Endothelial cell of umbilical vein (primary cell): ENCODE data around the gene ZNF385D.

Source experiments
- EZH2 ChIP-seq: IDR thresholded peaks from 2 replicates; pipeline ENCODE4 v1.6.1; 2012; ENCODE audit warnings: borderline replicate concordance, low read depth, mild to moderate bottlenecking, moderate library complexity, low read length, inconsistent platforms; ENCODE audit not compliant: severe bottlenecking
- FOS ChIP-seq: IDR thresholded peaks from 2 replicates; pipeline ENCODE4 v1.6.1; 2011; ENCODE audit warnings: mild to moderate bottlenecking, low read length, moderate library complexity, borderline replicate concordance; ENCODE audit not compliant: insufficient read depth
- GATA2 ChIP-seq: IDR thresholded peaks from 2 replicates; pipeline ENCODE4 v1.7.0; 2011; ENCODE audit warnings: low read depth, mild to moderate bottlenecking, moderate library complexity, mixed read lengths, low read length; ENCODE audit not compliant: insufficient read length, insufficient read depth
- JUN ChIP-seq: IDR thresholded peaks from 2 replicates; pipeline ENCODE4 v1.6.1; 2011; ENCODE audit warnings: borderline replicate concordance, low read depth; ENCODE audit not compliant: insufficient read length, insufficient read depth
- MYC ChIP-seq: IDR thresholded peaks from one replicate; pipeline ENCODE4 v1.6.1; 2011; ENCODE audit warnings: mild to moderate bottlenecking, low read depth, low read length
- POLR2A ChIP-seq: IDR thresholded peaks from 2 replicates; pipeline ENCODE4 v1.6.1; 2012; ENCODE audit warnings: low read depth, mild to moderate bottlenecking, control low read depth, low read length
- POLR2AphosphoS5 ChIP-seq: IDR thresholded peaks from 2 replicates; pipeline ENCODE4 v1.6.1; 2012; ENCODE audit warnings: low read depth, mild to moderate bottlenecking, control low read depth, low read length, moderate library complexity; ENCODE audit not compliant: insufficient read depth
- TF ChIP-seq, protein P1 (sequence below), 2 donors: IDR thresholded peaks; 1 replicate in 1 of 2; 2 replicates in 1 of 2; pipeline ENCODE4 v1.5.1; 2011; ENCODE audit warnings: low read length in 2 of 2, mild to moderate bottlenecking in 2 of 2, moderate library complexity in 2 of 2, control low read depth in 1 of 2, inconsistent platforms in 1 of 2, low read depth in 1 of 2; ENCODE audit not compliant: insufficient read depth in 1 of 2; ENCODE audit errors: extremely low read depth in 1 of 2
- TF ChIP-seq, protein P2 (sequence below): IDR thresholded peaks from 2 replicates; pipeline ENCODE4 v1.6.1; 2011; ENCODE audit not compliant: insufficient read depth, insufficient read length

- TF ChIP-seq JUN (no peak), POLR2AphosphoS5 (no peak), FOS (no peak), EZH2 (no peak), POLR2A (no peak), GATA2 (no peak), MYC (no peak)
- TF ChIP-seq, protein P1, sequence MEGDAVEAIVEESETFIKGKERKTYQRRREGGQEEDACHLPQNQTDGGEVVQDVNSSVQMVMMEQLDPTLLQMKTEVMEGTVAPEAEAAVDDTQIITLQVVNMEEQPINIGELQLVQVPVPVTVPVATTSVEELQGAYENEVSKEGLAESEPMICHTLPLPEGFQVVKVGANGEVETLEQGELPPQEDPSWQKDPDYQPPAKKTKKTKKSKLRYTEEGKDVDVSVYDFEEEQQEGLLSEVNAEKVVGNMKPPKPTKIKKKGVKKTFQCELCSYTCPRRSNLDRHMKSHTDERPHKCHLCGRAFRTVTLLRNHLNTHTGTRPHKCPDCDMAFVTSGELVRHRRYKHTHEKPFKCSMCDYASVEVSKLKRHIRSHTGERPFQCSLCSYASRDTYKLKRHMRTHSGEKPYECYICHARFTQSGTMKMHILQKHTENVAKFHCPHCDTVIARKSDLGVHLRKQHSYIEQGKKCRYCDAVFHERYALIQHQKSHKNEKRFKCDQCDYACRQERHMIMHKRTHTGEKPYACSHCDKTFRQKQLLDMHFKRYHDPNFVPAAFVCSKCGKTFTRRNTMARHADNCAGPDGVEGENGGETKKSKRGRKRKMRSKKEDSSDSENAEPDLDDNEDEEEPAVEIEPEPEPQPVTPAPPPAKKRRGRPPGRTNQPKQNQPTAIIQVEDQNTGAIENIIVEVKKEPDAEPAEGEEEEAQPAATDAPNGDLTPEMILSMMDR (IDR thresholded peaks at IDR 0.05; ENCODE audit: extremely low read depth in 1 of 2, insufficient read depth in 1 of 2, low read depth in 1 of 2, low read length in 2 of 2) = no peak
- TF ChIP-seq, protein P2, sequence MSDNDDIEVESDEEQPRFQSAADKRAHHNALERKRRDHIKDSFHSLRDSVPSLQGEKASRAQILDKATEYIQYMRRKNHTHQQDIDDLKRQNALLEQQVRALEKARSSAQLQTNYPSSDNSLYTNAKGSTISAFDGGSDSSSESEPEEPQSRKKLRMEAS = no peak
Observed at GRCh38 chr3:21750831-21751391, at the start of gene ZNF385D.
